Breast epithelium (tissue), 3 donors: ENCODE measurements around the gene CDK5RAP3.

Experiments
- CTCF ChIP-seq, 3 donors: fragments of 450-650 bp; IDR thresholded peaks; one replicate each; pipeline ENCODE4 v1.5.1; 2016 to 2017; ENCODE audit warnings: antibody characterized with exemption in 3 of 3, mild to moderate bottlenecking in 3 of 3, moderate library complexity in 3 of 3
- POLR2A ChIP-seq: fragments of 450-650 bp; IDR thresholded peaks from one replicate; pipeline ENCODE4 v1.6.1; 2016; ENCODE audit warnings: antibody characterized with exemption, mild to moderate bottlenecking, moderate library complexity
- POLR2AphosphoS5 ChIP-seq, 3 donors: sonication (generic); formaldehyde crosslinking; IDR thresholded peaks; one replicate each; pipeline ENCODE4 v1.6.1; 2017; ENCODE audit warnings: antibody characterized with exemption in 3 of 3

GRCh38 chr17:47942568-47942967 is 28.3 kb upstream of the CDK5RAP3 start:
- TF ChIP-seq POLR2AphosphoS5 (IDR thresholded peaks at IDR 0.05) (no peak), CTCF (IDR thresholded peaks at IDR 0.05) (no peak), POLR2A (no peak)
